GM18502 (cell line): ENCODE data around the gene UGT1A1.
"Not testable (repeated sequence)": the region's sequence is repeated elsewhere in the genome, so short reads cannot be mapped to it uniquely, and the experiment has no call there.

Experiments used
- ATAC-seq: cut with Tn5 transposase; IDR thresholded peaks from one replicate; pipeline ENCODE4 v1.9.1; 2021; ENCODE audit warnings: mild to moderate bottlenecking; ENCODE audit not compliant: unreplicated experiment, poor library complexity

The UGT1A1 gene

GRCh38 chr2:233760043-233760442, at the start of gene UGT1A1:
Gene UGT1A1, plus strand, starts transcription at chr2:233760270. Its CDS starts 18 bp downstream, at chr2:233760288.
- ATAC-seq, result no peak

- peak; percentile 50 for ATAC-seq
Measured at GRCh38 chr2:233711312-233712008, 48.6 kb upstream of the UGT1A1 start.

GRCh38 chr2:233712611-233713261, 47.3 kb upstream of the UGT1A1 start, which contains the start of gene UGT1A5:
Gene UGT1A5, plus strand, starts transcription at chr2:233712907. Its CDS starts 85 bp downstream, at chr2:233712992.
- no peak for ATAC-seq

- no peak for ATAC-seq
Measured at GRCh38 chr2:233713262-233713615, 46.8 kb upstream of the UGT1A1 start.

- ATAC-seq, result no peak
Measured at GRCh38 chr2:233714121-233714520, 45.9 kb upstream of the UGT1A1 start.

DNA sequence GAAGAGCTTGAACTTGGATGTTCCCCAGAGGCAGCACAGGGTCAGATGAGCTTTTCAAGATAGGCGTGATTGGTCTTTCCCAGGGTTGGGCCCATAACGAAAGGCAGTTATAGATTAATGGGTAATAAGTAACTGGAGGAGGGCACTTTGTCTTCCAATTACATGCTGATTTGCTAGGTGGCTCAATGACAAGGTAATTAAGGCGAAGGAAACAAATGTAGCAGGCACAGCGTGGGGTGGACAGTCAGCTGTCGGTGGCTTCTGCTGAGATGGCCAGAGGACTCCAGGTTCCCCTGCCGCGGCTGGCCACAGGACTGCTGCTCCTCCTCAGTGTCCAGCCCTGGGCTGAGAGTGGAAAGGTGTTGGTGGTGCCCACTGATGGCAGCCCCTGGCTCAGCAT, 41.5 kb upstream of the UGT1A1 start, which contains the start of gene UGT1A4:
TSS of gene UGT1A4 (plus strand) at position 185 of the 400 bp plus-strand sequence. CDS start at position 270, 85 bp downstream.
- no peak for ATAC-seq

DNA sequence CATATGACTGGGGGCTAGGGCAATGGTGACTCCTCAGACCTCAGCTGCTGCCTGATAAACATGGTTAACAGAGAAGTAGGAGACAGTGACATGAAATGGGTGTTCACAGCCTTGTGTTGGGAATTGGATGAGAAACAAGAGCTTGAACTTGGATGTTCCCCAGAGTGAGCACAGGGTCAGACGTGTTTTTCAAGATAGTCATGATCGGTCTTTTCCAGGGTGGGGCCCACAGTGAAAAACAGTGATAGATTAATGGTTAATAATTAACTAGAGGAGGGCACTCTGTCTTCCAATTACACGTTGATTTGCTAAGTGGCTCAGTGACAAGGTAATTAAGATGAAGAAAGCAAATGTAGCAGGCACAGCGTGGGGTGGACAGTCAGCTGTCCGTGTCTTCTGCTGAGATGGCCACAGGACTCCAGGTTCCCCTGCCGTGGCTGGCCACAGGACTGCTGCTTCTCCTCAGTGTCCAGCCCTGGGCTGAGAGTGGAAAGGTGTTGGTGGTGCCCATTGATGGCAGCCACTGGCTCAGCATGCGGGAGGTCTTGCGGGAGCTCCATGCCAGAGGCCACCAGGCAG, 31.3 kb upstream of the UGT1A1 start, which contains the start of gene UGT1A3:
TSS of gene UGT1A3 (plus strand) at position 320 of the 579 bp plus-strand sequence. CDS start at position 405, 85 bp downstream.
- no peak for ATAC-seq

DNA sequence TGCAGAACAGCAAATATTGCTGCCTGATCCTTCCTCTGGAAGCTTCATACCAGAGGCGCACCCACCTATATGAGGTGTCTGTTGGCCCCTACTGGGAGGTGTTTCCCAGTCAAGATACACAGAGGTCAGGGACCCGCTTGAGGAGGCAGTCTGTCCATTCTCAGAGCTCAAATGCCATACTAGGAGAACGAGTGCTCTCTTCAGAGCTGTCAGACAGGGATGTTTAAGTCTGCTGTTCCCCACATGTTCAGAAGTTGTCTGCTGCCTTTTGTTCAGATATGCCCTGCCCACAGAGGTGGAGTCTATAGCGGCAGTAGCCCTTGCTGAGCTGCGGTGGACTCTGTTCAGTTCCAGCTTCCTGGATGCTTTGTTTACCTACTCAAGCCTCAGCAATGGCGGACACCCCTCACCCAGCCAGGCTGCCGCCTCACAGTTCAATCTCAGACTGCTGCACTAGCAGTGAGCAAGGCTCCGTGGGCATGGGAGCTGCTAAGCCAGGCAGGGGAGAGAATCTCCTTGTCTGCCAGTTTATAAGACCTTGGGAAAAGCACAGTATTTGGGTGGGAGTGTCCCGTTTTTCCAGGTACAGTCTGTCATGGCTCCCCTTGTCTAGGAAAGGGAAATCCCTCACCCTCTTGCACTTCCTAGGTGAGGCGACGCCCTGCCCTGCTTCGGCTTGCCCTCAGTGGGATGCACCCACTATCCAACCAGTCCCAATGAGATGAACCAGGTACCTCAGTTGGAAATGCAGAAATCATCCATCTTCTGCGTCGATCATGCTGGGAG, 23.0 kb upstream of the UGT1A1 start:
- ATAC-seq, result not testable (repeated sequence)

DNA sequence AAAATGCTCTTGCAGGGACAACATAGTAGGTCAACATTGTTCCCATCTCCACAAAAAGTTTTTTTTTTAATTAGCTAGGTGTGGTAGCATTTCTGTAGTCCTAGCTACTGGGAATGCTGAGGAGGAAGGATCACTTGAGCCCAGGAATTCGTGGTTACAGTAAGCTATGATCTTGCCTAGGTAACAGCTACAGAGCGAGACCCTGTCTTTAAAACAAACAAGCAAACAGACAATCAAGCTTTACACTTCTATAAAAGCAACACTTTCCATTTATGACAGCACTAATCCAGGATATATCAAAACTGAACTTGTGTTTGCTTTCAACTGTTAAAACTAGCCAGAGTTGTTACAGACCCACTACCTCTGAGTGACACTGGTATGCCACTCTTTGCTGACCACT, 19.2 kb upstream of the UGT1A1 start:
- ATAC-seq, result no peak

GRCh38 chr2:233743464-233744259, 16.4 kb upstream of the UGT1A1 start:
- ATAC-seq, result no peak

DNA sequence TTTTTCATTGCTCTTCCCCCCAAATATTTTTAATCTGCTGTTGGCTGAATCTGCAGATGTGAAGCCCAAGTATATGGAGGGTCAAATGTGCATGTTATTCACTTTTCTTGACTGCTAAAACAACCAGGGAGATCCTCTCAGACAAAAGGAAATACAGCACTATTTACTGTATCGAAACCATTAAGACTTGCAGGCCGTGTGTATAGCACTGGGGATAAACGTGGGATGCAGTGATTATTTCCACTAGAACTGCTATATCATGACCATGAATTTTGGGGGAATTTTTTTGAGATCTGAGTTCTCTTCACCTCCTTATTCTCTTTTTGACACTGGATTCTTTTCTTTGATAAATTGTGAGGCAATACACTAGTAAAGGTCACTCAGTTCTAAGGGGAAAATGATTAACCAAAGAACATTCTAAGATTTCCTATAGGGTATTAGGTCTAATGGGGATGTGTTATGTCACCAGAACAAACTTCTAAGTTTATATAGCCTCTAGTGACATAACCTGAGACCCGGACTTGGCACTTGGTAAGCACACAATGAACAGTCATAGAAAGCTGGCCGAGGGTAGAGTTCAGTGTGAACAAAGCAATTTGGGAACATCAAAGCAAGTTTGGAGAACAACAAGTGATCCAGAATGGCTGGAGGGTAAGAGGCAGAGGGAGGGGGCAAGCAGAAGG, 14.9 kb upstream of the UGT1A1 start:
- ATAC-seq, result no peak

DNA sequence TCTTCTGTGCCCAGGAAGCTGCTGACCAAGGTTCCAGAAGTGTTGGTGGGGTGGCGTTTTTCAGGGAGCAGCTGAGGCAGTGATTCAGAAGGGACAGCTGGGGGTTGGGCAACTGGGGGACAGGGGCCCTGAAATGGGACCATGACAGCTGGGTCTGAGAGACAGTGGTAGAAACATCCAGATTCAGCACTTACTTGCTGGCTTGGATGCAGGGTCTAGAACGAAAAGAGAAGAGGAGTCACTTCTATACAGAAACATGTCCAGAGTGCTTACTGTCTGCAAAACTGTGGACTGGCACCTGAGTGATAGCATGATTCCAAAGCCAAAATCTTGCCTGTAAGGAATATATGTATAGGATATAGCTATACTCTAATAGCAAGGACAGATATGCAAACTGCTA, 14.2 kb upstream of the UGT1A1 start:
- not testable (repeated sequence) for ATAC-seq

GRCh38 chr2:233746475-233747282, 13.4 kb upstream of the UGT1A1 start:
- ATAC-seq, result no peak

DNA sequence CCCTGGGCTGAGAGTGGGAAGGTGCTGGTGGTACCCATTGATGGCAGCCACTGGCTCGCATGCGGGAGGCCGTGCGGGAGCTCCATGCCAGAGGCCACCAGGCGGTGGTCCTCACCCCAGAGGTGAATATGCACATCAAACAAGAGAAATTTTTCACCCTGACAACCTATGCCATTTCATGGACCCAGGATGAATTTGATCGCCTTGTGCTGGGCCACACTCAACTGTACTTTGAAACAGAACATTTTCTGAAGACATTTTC, 12.9 kb upstream of the UGT1A1 start:
- ATAC-seq, result no peak

DNA sequence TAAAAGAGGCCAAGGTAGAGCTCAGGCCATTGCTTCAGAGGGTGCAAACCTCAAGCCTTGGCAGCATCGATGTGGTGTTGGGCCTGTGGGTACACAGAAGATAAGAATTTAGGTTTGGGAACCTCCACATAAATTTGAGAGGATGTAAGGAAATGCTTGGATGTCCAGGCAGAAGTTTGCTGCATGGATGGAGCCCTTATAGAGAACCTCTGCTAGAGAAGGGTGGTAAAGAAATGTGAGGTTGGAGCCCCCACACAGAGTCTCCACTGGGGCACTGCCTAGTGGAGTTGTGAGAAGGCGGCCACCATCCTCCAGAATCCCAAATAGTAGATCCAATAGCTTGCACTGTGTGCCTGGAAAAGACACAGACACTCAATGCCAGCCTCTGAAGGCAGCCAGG, 9.4 kb upstream of the UGT1A1 start:
- not testable (repeated sequence) for ATAC-seq

DNA sequence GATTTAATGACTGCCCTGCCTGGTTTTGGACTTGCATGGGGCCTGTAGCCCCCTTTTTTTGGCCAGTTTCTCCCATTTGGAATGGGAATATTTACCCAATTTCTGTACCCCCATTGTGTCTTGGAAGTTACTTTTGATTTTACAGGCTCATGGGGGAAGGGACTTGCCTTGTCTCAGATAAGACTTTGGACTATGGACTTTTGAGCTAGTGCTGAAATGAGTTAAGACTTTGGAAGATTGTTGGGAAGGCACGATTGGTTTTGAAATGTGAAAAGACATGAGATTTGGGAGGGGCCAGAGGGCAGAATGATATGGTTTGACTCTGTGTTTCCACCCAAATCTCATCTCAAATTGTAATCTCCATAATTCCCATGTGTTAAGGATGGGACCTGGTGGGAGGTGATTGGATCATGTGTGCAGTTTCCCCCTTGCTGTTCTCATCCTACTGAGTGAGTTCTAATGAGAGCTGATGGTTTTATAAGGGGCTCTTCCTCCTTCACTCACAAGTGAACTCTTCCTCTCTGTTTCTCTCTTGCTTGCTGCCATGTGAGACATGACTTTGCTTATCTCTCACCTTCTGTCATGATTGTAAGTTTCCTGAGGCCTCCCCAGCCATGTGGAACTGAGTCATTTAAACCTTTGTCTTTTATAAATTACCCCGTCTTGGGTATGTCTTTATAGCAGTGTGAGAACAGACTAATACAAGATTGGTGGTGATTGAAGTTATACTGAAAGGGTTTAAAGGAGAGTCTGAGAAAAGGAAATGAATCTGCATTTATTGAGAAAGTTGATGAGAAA, 8.7 kb upstream of the UGT1A1 start:
- not testable (repeated sequence) for ATAC-seq

DNA sequence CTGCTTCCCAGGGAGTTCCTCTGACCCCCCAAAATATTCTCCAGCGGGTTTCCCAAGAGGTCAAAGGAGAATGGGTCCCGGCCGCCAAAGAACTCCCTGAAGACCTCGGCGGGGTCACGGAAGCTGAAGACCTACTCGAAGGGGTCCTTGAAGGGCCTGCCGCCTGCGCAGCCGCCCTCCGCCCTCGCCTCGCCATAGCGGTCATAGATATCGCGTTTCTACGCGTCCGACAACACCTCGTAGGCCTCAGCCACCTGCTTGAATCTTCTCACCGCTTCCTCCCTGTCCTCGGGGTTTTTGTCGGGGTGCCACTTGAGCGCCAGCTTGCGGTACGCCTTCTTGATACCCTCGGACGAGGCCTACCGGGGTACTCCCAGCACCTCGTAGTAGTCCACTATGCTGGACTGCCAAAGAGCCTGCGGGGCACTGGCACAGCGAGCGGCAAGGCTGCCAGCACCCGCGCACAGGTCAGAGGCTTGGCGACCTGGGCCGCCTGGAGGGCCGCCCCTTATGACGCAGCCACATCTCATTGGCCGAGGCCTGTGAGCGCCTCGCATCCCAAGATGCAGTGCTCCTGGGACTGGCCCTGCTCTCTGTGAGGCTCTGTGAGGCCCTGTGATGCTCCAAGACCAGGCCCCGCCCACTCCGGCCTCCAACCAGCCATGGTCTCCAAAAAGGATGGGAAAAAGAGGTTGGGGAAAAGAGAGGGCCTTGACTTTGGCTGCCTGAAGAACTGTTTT, 5.0 kb upstream of the UGT1A1 start:
- no peak for ATAC-seq
